Jurkat, Clone E6-1 (cell line): ENCODE data around the gene PTPRC.

Source experiments
- DNase-seq: peaks from one replicate; pipeline ENCODE4 v3.0.0-alpha.2; 2011; ENCODE audit warnings: low read depth, low spot score
- H3K4me3 ChIP-seq: 2 replicates; pipeline ENCODE4 v1.5.1; 2011; ENCODE audit warnings: mild to moderate bottlenecking, low read length, control low read depth, moderate library complexity

The PTPRC gene

GRCh38 chr1:198726455-198726854 lies 87.6 kb downstream of the PTPRC start:
- DNase-seq: no peak

GRCh38 chr1:198729195-198729863 lies 90.5 kb downstream of the PTPRC start:
- DNase-seq: no peak
- H3K4me3 ChIP-seq: no peak overlapping the region

More at GRCh38 chr1:198726455-198726854, 87.6 kb downstream of the PTPRC start:
- H3K4me3 ChIP-seq: no peak overlapping the region

- no peak for DNase-seq
These were observed 92.1 kb downstream of the PTPRC start for GRCh38 chr1:198730952-198731351.

DNA sequence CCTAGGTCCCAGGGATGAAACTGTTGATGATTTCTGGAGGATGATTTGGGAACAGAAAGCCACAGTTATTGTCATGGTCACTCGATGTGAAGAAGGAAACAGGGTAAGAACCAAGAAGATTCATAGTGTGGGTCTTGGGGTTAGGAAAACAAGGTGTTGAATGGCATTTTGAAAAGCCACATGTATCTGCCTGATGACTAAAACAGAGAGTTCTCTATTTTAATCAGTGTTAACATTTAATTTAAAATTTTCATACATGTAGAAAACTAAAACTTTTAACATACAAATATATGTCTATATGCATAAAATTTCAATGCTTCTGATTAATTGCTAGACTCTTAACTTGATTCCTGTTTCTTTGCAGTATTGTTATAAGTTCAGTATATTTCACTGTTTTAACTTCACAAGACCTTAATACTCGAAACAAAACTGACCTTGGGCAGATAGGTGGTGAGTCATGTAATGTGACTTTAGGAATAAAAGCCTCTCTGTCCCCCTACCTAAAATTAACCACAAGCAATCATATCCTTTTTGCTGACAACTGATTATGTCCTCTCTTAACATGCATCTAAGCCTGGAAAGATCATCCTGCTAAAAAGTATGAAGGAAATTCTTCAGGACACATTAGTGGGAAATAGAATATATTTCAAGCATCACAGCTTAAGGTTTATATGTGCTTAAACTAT lies 95.6 kb downstream of the PTPRC start:
- no peak overlapping the region for H3K4me3 ChIP-seq
- DNase-seq: no peak

More at GRCh38 chr1:198730952-198731351, 92.1 kb downstream of the PTPRC start:
- H3K4me3 ChIP-seq: no peak overlapping the region

DNA sequence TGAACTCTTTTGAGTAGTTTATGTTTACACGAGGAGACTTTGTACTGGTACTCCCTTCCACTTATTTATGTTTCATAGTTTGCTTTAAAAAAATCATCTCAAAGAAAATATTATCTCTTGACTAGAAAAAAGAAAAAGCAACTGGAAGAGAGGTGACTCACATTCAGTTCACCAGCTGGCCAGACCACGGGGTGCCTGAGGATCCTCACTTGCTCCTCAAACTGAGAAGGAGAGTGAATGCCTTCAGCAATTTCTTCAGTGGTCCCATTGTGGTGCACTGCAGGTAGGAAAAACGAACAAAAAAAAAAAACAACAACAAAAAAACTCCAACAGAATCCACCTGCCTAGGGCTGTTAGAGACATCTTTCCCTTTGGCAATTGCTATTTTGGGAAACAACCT lies 102.9 kb downstream of the PTPRC start:
- no peak overlapping the region for H3K4me3 ChIP-seq
- no peak for DNase-seq

DNA sequence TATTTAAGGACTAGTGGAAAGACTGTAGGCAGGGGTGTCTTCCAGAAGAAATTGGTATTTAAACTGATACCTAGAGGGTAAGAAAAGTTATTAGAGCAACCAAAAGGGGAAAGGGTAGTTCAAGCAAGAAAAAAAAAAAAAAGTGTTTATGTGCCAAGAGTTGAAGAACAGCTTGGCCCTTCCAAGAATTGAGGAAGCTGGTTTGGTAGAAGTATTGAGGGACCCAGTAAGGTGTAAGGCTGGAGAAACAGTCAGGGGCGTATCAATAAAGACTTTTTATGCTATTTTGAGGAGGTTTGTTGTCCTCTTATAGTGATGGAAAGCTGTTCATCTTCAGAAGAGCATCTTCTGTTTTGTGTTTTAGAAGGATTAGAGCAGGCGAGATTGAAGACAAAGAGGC lies 108.3 kb downstream of the PTPRC start:
- DNase-seq: no peak
- H3K4me3 ChIP-seq: no peak overlapping the region

GRCh38 chr1:198749279-198749678 lies 110.4 kb downstream of the PTPRC start:
- DNase-seq: no peak
- H3K4me3 ChIP-seq: no peak overlapping the region

DNA sequence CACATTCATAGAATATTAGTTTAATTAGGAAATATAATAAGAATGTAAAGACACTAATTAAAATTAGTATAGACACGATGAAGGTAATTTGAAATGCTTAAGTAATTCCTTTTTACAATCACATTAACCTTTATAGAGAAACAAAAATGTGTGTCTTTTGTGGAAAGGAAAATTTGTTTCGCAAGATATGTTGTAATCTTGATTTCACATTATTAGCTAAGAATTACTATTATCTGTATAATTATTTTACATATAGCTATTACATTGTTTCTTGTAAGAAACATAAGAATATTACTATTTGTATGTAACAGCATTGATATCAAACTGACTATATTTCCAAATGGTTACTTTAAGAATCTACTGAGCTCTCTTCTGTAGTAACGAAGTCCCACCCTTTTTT lies 111.2 kb downstream of the PTPRC start:
- no peak overlapping the region for H3K4me3 ChIP-seq
- DNase-seq: no peak

- no peak for DNase-seq
- no peak overlapping the region for H3K4me3 ChIP-seq
These were observed 112.9 kb downstream of the PTPRC start for GRCh38 chr1:198751741-198752140.

GRCh38 chr1:198754670-198755069 lies 115.8 kb downstream of the PTPRC start:
- DNase-seq: no peak
- H3K4me3 ChIP-seq: no peak overlapping the region

GRCh38 chr1:198755715-198756114 lies 116.9 kb downstream of the PTPRC start:
- H3K4me3 ChIP-seq: no peak overlapping the region
- DNase-seq: no peak

DNA sequence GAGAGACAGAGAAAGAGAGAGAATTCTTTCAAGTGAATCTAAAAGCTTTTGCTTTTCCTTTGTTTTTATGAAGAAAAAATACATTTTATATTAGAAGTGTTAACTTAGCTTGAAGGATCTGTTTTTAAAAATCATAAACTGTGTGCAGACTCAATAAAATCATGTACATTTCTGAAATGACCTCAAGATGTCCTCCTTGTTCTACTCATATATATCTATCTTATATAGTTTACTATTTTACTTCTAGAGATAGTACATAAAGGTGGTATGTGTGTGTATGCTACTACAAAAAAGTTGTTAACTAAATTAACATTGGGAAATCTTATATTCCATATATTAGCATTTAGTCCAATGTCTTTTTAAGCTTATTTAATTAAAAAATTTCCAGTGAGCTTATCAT lies 117.6 kb downstream of the PTPRC start:
- no peak for DNase-seq
- H3K4me3 ChIP-seq: no peak overlapping the region

DNA sequence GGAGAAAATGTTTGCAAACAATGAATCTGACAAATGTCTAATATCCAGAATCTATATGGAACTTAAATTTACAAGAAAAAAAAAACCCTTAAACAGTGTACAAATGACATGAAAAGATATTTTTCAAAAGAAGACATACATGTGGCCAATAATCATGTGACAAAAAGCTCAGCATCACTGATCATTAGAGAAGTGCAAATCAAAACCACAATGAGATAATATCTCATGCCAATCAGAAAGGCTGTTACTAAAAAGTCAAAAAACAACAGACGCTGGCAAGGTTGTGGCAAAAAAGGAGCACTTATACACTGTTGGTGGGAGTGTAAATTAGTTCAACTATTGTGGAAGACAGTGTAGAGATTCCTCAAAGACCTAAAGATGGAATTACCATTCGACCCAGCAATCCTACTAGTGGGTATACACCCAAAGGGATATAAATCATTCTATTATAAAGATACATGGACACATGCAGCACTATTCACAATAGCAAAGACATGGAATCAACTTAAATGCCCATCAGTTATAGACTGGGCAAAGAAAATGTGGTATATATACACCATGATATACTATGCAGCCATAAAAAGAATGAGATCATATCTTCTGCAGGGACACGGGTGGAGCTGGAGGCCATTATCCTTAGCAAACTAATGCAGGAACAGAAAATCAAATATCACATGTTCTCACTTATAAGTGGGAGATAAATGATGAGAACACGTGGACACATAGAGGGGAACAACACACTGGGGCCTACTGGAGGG lies 123.2 kb downstream of the PTPRC start:
- H3K4me3 ChIP-seq: no peak overlapping the region
- DNase-seq: no peak

GRCh38 chr1:198763298-198763714 lies 124.5 kb downstream of the PTPRC start:
- no peak for DNase-seq
- no peak overlapping the region for H3K4me3 ChIP-seq

DNA sequence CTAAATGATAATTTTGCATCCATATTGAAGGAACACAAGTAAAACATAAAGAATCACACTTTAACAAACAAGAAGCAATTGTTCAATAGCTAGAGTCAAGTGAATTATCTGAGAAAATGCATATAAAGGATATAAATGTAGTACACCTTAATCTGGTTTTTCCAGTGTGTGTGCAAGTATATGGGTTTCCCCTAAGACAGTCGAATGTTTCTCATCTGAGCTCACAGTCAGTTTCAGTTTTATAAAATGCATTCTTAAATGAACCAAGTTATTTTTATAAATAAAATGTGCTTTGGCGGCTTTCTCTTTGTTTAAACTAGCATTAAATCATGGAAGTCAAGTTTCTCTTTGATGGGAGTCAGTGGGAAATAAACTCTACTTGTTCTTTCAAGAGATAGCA lies 125.9 kb downstream of the PTPRC start:
- no peak overlapping the region for H3K4me3 ChIP-seq
- no peak for DNase-seq

GRCh38 chr1:198765416-198765815 lies 126.6 kb downstream of the PTPRC start:
- DNase-seq: no peak
- no peak overlapping the region for H3K4me3 ChIP-seq

DNA sequence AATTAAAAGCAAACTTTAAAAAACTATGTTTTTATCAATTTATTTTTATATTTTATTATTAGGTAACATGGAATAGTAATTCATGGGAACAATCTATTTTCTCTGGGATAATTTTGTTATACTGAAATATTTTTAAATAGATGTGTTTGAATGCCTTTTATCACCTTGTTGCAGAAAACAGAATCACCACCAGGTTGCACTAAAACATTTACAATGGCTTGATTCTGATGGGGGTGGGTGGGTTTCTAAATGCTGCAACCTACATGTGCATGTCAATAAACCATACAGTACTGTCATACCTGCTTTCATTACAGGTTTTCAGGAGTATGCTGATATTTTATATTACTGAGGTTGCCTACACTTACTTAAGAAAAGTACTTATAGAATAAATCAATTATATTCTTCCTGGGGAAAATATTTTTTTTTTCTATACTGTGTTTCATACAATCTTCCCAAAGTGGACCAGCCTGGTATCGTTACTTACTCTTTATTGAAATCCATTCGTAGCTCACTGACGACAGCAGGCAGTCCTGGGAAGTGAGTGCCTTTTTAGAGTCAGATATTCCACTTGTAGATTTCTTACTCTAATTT lies 132.8 kb downstream of the PTPRC start:
- no peak overlapping the region for H3K4me3 ChIP-seq
- DNase-seq: peak; percentile 91

DNA sequence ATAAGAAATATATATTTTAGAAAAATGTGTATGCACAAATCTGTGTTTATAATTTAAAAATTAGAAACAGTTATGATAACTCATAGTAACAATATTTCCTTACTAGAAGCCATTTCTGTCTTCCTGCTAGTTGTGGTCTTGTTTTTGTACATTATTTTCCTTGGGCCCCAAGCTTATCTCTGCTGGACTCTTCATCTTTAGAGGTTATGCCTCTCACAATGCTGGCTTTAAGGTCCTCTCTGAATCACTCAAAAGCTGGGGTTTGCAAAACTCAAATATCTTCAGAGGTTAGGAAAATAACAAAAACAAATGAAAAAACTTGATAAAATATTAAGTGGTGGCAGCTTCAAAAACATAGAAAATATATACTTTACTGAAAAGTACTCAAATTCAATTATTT lies 133.8 kb downstream of the PTPRC start:
- DNase-seq: no peak
- H3K4me3 ChIP-seq: no peak overlapping the region

GRCh38 chr1:198773030-198773429 lies 134.2 kb downstream of the PTPRC start:
- H3K4me3 ChIP-seq: no peak overlapping the region
- DNase-seq: no peak

GRCh38 chr1:198773523-198773922 lies 134.7 kb downstream of the PTPRC start:
- no peak for DNase-seq

More at GRCh38 chr1:198773523-198773922, 134.7 kb downstream of the PTPRC start:
- no peak overlapping the region for H3K4me3 ChIP-seq
